ENCODE results near the gene ACOT7.
"Not testable (repeated sequence)": the region's sequence is repeated elsewhere in the genome, so short reads cannot be mapped to it uniquely, and the experiment has no call there.

The ACOT7 gene

GRCh38 chr1:6393400-6394187 is at the start of gene ACOT7:
Gene ACOT7 (minus strand): TSS chr1:6393767. CDS start chr1:6393399, 368 bp downstream.
- peak; percentile 88 for DNase-seq

GRCh38 chr1:6441586-6441985 is 48.0 kb upstream of the ACOT7 start:
- no peak for DNase-seq

- DNase-seq: peak; percentile 69
These were observed 46.9 kb upstream of the ACOT7 start for GRCh38 chr1:6440198-6441126.

GRCh38 chr1:6438047-6438525 is 44.5 kb upstream of the ACOT7 start:
- DNase-seq: peak; percentile 34

- peak; percentile 34 for DNase-seq
These were observed 43.6 kb upstream of the ACOT7 start for GRCh38 chr1:6437012-6437700.

- DNase-seq: not testable (repeated sequence)
These were observed 42.7 kb upstream of the ACOT7 start for GRCh38 chr1:6436277-6436676.

GRCh38 chr1:6435547-6435946 is 42.0 kb upstream of the ACOT7 start:
- no peak for DNase-seq

GRCh38 chr1:6435129-6435528 is 41.6 kb upstream of the ACOT7 start:
- DNase-seq: no peak

GRCh38 chr1:6434186-6434585 is 40.6 kb upstream of the ACOT7 start:
- DNase-seq: no peak

GRCh38 chr1:6431645-6432579 is 38.3 kb upstream of the ACOT7 start:
- not testable (repeated sequence) for DNase-seq

GRCh38 chr1:6429660-6430411 is 36.3 kb upstream of the ACOT7 start:
- DNase-seq: not testable (repeated sequence)

GRCh38 chr1:6428453-6428852 is 34.9 kb upstream of the ACOT7 start:
- not testable (repeated sequence) for DNase-seq

GRCh38 chr1:6427441-6428390 is 34.1 kb upstream of the ACOT7 start:
- no peak for DNase-seq

- DNase-seq: no peak
These were observed 33.4 kb upstream of the ACOT7 start for GRCh38 chr1:6426972-6427350.

GRCh38 chr1:6426277-6426971 is 32.9 kb upstream of the ACOT7 start:
- DNase-seq: no peak

GRCh38 chr1:6425658-6426057 is 32.1 kb upstream of the ACOT7 start:
- no peak for DNase-seq

GRCh38 chr1:6424619-6425593 is 31.3 kb upstream of the ACOT7 start, which contains the start of gene ESPN:
Gene ESPN (plus strand): TSS chr1:6424776. CDS start chr1:6424956, 180 bp downstream.
- no peak for DNase-seq
